Measurements from ENCODE around the gene PNLIPRP1.

PNLIPRP1 gene

DNA sequence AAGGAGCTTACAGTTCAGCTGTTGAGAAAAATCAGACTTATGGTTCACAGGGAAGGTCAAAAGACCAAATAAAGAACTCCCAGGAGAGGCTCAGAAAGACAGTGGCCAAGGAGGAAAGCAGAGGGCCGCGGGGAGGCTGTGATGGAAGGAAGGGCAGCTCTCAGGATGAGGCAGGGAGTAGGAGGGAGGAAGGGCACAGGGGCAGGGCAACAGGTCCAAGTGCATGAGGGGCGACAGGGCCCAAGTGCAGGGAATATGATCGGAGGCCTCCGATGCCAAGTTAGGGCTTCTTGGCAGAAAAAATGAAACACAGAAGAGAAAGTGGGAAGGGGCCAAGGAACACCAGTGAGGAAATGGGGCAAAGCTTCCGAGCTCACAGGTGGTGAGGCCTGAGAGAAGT lies 16.6 kb downstream of the PNLIPRP1 start:
- CTCF ChIA-PET: no interaction called here
- no peak overlapping the region for H3K4me3 ChIP-seq (ENCODE audit: low read depth, low read length)
- POLR2A ChIA-PET: no interaction called here
- TF ChIP-seq, protein P1, sequence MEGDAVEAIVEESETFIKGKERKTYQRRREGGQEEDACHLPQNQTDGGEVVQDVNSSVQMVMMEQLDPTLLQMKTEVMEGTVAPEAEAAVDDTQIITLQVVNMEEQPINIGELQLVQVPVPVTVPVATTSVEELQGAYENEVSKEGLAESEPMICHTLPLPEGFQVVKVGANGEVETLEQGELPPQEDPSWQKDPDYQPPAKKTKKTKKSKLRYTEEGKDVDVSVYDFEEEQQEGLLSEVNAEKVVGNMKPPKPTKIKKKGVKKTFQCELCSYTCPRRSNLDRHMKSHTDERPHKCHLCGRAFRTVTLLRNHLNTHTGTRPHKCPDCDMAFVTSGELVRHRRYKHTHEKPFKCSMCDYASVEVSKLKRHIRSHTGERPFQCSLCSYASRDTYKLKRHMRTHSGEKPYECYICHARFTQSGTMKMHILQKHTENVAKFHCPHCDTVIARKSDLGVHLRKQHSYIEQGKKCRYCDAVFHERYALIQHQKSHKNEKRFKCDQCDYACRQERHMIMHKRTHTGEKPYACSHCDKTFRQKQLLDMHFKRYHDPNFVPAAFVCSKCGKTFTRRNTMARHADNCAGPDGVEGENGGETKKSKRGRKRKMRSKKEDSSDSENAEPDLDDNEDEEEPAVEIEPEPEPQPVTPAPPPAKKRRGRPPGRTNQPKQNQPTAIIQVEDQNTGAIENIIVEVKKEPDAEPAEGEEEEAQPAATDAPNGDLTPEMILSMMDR (IDR thresholded peaks at IDR 0.05; ENCODE audit: insufficient read depth, low read length, missing control alignments): no peak
- DNase-seq (ENCODE audit: low read depth, low spot score): no peak

DNA sequence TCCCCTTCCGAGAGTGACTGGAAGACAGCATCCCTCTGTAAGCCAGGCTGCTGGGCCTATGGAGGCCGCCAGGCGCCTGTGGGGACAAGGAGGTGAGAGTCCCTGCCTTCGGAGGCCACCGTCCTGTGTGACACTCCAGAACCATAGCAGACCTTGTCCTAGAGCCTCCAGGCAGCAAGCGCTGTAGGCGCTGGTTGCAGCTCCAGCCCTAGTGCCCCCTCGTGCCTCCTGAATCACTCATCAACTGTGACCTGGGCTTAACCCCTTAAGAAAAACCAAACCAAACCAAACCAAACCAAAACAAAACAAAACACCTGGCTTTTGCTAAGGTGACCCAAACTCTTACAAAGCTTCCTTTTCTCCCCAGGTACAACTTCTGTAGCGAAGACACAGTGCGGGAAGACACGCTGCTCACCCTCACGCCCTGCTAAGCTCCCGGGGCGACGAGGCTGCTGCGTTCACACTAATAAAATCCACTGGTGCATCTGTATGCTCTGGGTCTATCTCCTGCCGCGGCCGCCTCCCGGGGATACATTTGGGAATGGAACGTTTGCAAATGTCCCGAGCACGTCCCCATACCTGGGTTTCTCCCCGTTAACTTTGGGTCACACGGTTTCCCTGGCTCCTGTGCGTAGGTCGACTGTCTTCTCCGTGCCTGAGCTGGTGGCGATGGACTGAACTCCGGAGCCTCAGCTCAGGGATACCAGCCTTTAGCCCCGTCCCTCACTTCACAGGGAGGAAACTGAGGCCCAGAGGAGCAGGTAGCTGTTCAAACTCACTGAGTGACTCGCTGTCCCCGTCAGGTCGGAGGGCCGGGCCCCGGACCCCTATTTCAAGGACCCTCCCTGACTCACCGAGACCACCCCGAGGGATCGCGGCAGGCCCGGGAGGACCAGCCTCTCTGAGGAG lies 18.2 kb downstream of the PNLIPRP1 start:
- CTCF ChIA-PET: no interaction called here

DNA sequence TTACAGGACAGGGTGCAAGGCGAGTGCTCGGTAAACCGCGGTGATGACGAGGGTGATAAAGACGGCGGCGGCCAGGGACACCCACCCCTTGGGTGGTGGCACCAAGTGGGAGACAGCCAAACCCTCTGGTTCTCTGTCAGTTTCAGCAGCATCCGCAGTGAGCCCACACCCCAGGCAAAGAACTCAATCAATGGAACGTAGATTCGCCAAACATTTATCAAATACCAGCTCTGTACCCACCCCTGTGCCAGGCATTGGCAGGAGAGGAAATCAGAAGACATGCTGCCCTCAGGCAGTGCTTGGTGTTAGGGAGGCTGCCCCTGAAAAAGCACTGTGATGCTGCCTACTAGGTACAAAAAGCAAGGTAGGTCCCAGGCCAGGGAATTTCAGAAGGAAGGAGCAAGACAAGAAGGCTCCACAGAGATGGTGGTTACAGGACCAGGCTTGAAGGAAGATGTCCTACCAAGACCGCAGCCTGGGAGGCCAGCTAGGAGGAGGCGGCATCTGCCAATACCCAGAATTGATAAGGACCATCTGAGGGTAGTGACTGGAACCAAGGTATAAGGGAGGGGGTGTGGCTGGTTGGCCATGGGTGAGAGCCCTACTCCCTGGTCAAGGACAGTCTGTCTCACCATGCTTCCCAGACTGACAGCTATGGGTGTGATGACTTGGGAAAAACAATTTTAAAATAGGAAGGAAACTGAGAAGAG lies 19.8 kb downstream of the PNLIPRP1 start:
- no peak for DNase-seq (ENCODE audit: low read depth, low spot score)
- POLR2A ChIA-PET: no interaction called here
- H3K4me3 ChIP-seq (ENCODE audit: low read depth, low read length): no peak overlapping the region
- CTCF ChIA-PET: no interaction called here
- TF ChIP-seq, protein P1 (IDR thresholded peaks at IDR 0.05; ENCODE audit: insufficient read depth, low read length, missing control alignments): no peak

More for the DNA sequence above, 18.2 kb downstream of the PNLIPRP1 start:
- POLR2A ChIA-PET: no interaction called here
- DNase-seq (ENCODE audit: low read depth, low spot score): no peak
- TF ChIP-seq, protein P1 (IDR thresholded peaks at IDR 0.05; ENCODE audit: insufficient read depth, low read length, missing control alignments): no peak
- no peak overlapping the region for H3K4me3 ChIP-seq (ENCODE audit: low read depth, low read length)

DNA sequence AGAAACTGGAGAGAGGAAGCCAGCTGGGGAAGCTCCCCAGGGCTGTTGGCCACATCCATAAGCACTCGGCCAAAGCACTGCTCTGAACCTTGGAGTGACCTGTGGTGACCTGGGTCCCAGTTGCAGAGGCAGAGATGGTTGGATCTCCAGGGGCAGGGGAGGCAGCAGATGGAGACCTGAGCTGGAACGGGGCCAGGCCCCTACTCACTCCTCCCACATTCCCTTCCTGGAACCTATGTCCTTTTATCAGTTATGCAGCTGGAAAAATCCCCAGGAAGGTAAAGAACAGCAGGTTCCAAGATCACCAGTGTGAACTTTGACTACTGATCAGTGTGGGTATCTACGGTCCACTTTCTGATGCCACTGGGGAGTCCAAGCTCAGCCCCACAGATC lies 20.4 kb downstream of the PNLIPRP1 start:
- H3K4me3 ChIP-seq (ENCODE audit: low read depth, low read length): no peak overlapping the region
- no peak for DNase-seq (ENCODE audit: low read depth, low spot score)
- POLR2A ChIA-PET: no interaction called here
- TF ChIP-seq, protein P1 (IDR thresholded peaks at IDR 0.05; ENCODE audit: insufficient read depth, low read length, missing control alignments): no peak
- CTCF ChIA-PET: no interaction called here

DNA sequence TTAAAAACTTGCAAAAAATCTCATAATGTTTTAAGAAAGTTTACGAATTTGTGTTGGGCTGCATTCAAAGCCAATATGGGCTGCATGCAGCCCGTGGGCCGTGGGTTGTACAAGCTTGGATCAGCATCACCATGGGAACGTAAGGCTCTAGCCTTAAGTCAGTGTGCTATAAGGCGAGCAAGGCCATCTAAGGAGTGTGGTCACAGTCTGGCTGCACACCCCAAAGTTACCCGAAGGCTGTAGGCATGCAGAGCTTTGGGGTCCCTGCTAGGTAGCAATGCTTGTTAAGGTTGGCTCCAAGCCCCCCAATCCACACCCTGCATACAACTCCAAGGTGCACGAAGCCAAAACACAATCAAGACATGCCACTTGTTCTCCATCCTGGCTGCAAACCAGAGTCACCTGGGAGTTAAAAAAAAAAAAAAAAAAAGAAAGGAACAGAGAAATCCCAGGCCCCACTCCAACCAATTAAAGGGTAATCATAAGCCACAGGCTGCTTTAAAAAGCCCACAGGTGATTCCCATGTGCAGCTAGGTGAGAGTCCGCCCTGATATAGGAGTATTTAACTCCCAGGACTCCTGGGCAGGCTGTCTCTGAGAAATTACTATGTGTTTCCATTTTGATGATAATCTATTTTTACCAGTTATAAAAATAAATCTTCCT lies 21.5 kb downstream of the PNLIPRP1 start:
- ChIA-PET POLR2A (no interaction called here), CTCF (no interaction called here)
- TF ChIP-seq, protein P1 (IDR thresholded peaks at IDR 0.05; ENCODE audit: insufficient read depth, low read length, missing control alignments): no peak
- DNase-seq (ENCODE audit: low read depth, low spot score): no peak
- H3K4me3 ChIP-seq (ENCODE audit: low read depth, low read length): no peak overlapping the region

DNA sequence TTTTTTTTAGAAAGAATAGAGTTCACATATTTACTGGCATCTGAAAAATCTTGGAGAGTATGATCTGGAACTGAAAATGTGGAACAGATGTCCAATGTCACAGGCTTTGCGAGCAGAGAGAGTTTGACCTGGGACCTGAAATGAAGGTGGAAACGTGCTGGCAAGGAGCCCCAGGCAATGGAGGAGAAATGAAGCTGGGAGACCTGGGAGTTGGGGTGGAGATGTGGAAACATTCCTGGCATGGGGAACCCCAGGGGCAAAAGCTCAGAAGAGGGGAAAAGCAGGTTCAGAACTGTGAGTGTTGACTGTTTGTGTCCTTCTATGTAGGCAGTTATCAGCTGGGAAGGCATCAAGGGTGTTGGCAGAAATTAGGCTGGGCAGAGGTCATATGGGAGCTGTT lies 22.7 kb downstream of the PNLIPRP1 start:
- CTCF ChIA-PET: no interaction called here
- TF ChIP-seq, protein P1 (IDR thresholded peaks at IDR 0.05; ENCODE audit: insufficient read depth, low read length, missing control alignments): no peak
- no peak for DNase-seq (ENCODE audit: low read depth, low spot score)
- POLR2A ChIA-PET: no interaction called here
- no peak overlapping the region for H3K4me3 ChIP-seq (ENCODE audit: low read depth, low read length)

All from AG04449 (cell line).